ENCODE measurements around the gene DIS3L2.
"Not testable (repeated sequence)": the region's sequence is repeated elsewhere in the genome, so short reads cannot be mapped to it uniquely, and the experiment has no call there.

DIS3L2 gene

DNA sequence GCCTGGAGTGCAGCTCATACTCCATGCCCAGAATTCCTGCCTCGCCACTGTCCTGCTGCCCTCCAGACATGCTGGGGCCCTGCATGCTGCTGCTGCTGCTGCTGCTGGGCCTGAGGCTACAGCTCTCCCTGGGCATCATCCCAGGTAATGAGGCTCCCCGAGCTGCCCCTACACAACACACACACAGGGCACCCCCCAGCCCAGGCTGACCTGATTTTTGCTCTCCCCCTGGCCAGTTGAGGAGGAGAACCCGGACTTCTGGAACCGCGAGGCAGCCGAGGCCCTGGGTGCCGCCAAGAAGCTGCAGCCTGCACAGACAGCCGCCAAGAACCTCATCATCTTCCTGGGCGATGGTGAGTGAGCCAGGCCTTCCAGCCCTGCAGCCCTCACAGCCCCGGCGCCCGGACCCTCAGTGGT, 417.2 kb downstream of the DIS3L2 start, which contains the start of gene ALPP:
Gene ALPP, plus strand, starts transcription at position 17 of the 417 bp plus-strand sequence. Its CDS starts 52 bp downstream, at position 69.
- not testable (repeated sequence) for DNase-seq

DNA sequence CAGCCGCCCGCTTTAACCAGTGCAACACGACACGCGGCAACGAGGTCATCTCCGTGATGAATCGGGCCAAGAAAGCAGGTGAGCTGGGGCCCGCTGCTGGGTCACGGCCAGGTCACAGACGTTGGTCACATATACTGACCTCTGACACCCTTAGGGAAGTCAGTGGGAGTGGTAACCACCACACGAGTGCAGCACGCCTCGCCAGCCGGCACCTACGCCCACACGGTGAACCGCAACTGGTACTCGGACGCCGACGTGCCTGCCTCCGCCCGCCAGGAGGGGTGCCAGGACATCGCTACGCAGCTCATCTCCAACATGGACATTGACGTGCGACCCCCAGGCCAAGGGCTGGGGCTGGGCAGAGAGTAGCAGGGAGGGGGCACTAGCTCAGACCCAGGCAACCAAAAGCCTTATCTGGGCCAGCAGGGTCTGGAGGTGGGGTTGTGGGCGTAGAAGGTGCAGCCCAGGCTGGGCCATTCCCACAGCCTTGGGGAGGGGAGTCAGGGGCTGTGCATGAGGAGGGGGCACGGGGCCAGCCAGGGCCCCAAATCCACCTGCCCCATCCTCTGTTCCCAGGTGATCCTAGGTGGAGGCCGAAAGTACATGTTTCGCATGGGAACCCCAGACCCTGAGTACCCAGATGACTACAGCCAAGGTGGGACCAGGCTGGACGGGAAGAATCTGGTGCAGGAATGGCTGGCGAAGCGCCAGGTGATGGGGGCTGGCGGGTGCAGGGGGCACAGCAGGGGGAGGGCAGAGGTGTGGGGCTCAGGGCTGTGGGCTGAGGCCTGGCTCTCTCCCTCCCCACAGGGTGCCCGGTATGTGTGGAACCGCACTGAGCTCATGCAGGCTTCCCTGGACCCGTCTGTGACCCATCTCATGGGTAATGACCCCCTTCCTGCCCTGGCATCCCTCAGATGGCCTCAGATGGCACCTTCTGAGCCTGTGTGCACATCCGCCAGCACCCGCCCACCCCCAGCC, 418.4 kb downstream of the DIS3L2 start:
- DNase-seq = not testable (repeated sequence)

DNA sequence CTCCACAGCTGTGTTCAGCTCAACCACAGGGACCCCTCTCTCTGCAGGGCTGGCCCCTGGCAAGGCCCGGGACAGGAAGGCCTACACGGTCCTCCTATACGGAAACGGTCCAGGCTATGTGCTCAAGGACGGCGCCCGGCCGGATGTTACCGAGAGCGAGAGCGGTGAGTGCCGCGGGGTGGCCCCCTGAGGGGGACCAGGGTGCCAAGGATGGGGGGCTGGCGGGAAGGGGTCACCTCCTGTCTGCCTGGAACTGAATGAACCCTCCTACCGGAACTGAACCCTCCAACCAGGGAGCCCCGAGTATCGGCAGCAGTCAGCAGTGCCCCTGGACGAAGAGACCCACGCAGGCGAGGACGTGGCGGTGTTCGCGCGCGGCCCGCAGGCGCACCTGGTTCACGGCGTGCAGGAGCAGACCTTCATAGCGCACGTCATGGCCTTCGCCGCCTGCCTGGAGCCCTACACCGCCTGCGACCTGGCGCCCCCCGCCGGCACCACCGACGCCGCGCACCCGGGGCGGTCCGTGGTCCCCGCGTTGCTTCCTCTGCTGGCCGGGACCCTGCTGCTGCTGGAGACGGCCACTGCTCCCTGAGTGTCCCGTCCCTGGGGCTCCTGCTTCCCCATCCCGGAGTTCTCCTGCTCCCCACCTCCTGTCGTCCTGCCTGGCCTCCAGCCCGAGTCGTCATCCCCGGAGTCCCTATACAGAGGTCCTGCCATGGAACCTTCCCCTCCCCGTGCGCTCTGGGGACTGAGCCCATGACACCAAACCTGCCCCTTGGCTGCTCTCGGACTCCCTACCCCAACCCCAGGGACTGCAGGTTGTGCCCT, 419.9 kb downstream of the DIS3L2 start:
- DNase-seq = not testable (repeated sequence)

DNA sequence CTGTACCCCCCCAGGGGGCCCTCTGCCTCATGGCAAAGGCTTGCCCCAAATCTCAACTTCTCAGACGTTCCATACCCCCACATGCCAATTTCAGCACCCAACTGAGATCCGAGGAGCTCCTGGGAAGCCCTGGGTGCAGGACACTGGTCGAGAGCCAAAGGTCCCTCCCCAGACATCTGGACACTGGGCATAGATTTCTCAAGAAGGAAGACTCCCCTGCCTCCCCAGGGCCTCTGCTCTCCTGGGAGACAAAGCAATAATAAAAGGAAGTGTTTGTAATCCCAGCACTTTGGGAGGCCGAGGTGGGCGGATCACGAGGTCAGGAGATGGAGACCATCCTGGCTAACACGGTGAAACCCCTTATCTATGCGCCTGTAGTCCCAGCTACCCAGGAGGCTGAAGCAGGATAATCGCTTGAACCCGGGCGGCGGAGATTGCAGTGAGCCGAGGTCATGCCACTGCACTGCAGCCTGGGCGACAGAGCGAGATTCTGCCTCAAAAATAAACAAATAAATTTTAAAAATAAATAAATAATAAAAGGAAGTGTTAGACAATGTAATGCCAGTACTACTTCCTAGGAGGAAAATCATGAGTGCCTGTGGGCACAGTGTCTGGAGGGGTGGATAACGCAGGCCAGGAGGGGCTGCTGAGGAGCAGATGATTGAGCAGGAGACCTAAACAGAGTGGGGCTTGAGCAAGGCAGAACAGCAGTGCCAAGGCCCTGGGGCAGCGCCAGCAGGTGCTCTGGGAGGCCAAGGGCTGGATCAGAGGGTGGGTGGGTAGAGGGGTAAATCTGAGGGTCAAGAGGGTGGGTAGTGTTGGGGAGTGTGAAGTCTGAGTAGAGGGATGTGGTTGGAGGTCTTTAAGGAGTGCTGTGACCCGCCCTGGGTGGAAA, 421.1 kb downstream of the DIS3L2 start:
- DNase-seq = no peak

DNA sequence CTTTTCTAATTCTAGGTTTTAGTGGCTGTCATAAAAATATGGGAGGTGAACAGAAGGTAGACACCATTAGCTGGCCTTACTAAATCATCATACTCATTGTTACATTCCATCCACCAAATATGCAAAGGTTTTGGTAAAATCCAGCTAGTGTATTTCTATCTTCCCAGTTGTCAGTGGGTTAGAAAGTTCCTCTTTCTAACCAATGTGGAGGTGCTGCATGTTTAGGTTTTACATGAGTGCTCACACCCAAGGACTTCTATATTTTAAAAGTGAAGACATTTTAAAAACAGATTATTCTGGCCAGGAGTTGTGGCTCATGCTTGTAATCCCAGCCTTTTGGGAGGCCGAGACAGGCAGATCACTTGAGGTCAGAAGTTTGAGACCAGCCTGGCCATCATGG, 423.0 kb downstream of the DIS3L2 start:
- no peak for DNase-seq

DNA sequence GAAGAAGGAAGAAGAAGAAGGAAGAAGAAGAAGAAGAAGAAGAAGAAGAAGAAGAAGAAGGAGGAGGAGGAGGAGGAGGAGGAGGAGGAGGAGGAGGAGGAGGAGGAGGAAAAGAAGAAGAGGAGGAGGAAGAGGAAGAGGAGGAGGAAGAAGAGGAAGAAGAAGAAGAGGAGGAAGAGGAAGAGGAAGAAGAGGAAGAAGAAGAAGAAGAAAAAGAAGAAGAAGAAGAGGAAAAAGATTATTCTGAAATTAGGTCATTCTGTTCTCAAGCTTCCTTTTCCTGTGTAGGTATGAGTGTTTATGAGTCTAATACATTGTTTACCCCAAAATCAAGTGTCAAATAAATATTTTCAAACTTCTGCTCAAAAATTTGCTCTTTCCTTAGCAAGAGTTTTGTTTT, 423.5 kb downstream of the DIS3L2 start:
- DNase-seq = not testable (repeated sequence)

DNA sequence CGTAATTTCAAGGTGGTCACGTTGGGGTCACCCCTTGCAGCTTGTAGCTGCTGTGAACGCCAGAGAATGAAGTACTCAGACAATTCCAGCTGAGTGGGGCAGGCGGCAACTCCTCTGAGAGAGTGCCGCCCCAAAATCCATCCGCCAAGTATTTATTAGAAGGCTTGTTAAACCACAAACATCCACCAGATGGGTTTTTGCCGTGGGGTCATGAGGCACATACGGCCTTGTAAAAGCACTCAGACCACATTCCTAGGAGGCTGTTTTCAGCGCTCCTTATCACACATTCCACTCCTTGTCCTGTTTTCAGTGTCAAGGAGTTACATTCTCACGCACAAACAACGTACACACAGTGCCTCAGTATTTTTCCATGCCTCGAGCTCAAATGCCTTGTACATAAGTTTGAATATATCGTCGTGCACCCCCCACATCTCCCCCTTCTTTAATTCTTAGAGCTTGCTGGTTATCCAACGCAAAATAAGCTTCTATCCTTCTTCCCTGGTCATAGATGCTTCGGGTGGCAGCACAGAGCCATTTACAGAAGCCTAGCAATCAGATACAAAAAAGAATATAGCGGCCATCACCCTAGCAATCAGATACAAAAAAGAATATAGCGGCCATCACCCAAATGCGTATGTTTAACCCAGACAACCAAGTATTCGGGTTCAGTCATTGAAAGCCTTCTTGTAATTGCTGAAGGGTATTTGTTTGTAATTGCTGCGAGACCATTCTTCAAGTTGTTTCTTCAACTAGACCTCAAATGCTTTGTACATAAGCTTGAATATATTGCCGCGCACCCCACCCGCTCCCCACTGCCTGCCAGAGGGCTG, 424.4 kb downstream of the DIS3L2 start:
- no peak for DNase-seq

DNA sequence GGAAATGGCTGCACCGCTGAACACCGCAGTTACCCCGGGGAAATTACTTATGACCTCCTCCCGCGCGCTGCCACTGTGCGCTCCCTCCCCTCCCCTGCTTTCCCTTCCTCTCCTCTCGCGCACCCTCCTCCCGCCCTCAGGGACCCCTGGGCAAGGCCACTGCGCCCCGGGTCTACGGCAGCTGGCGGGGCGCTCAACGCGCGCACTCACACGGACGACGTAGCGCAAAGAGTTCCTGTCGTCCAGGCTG, 424.9 kb downstream of the DIS3L2 start:
- DNase-seq = no peak

Data from NCI-H2029 treated with DMSO at 0.1 percent for 48 hours (cell line).